GM08714 (cell line): ENCODE measurements around the gene TMEM132D.

Experiments
- H3K4me3 ChIP-seq: fragments of 200-500 bp; sonication (Bioruptor generic); 2 replicates; pipeline ENCODE4 v1.5.1; 2014; ENCODE audit warnings: mild to moderate bottlenecking, low read length, inconsistent platforms
- ZNF274 ChIP-seq: IDR thresholded peaks from 2 replicates; pipeline ENCODE4 v1.6.1; 2012; ENCODE audit warnings: mild to moderate bottlenecking, low read depth, low read length

TMEM132D gene

DNA sequence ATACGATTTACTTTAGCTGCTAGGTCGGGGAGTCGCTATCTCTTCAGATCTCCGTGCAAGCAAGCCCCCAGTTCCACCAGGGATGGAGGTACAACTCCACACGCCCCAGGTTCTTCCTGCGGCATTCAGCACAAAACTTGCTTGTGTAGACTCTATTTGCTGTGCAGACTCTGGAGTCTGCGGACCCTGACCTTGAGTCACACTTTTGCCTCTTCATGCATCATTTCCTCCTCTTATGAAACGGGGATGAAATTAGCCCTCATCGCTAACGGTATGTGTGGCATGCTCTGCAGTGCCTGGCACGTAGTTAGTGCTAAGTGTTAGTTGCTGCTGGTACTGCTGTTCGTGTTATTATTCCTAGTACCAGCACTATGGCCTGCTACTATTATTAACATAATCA, 84.4 kb downstream of the TMEM132D start:
- TF ChIP-seq ZNF274, result no peak
- H3K4me3 ChIP-seq, result no peak overlapping the region

- no peak for TF ChIP-seq ZNF274
- no peak overlapping the region for H3K4me3 ChIP-seq
Measured at GRCh38 chr12:129815846-129816245, 88.0 kb downstream of the TMEM132D start.

GRCh38 chr12:129811963-129812362, 91.9 kb downstream of the TMEM132D start:
- TF ChIP-seq ZNF274, result no peak
- no peak overlapping the region for H3K4me3 ChIP-seq

- H3K4me3 ChIP-seq, result no peak overlapping the region
- TF ChIP-seq ZNF274, result no peak
Measured at GRCh38 chr12:129807136-129807535, 96.7 kb downstream of the TMEM132D start.

DNA sequence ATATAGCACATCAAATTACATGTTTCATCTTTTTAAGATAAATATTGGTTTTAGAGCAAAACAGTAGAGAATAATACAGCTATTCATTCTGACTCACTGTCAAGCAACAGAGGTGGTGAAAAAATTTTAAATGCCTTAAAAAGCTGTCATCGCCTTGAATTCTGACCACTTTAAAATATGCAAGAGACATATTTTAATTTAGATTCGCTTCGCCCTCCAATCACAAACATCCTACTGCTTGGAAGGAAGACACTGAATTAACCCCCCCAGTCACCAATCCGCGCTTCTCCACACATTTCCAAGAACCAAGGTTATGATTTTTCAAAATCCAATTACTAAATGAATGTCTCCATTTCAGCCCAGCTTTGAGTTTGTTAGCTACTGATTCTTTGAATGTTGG, 112.4 kb downstream of the TMEM132D start:
- no peak for TF ChIP-seq ZNF274
- H3K4me3 ChIP-seq, result no peak overlapping the region

- no peak for TF ChIP-seq ZNF274
- H3K4me3 ChIP-seq, result no peak overlapping the region
Measured at GRCh38 chr12:129790930-129791329, 112.9 kb downstream of the TMEM132D start.

DNA sequence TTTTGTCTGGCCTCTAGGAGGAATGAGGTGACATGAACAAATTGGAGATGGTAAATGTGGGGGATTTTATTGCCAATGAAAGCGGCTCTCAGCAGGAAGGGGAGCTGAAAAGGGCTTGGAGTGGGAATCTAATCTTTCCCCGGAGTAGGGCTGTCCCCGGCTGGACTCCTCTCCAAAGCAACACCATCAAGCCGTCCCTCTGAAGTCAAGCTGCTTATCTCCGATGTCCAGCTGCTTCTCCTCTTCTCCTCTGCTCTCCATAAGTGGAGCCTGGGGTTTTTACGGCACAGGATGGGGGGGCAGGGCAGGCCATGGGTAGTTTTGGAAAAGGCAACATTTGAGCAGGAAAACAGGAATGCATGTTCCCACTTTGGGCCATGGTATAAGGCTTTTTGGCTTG, 113.5 kb downstream of the TMEM132D start:
- TF ChIP-seq ZNF274, result no peak
- H3K4me3 ChIP-seq, result no peak overlapping the region

- TF ChIP-seq ZNF274, result no peak
- H3K4me3 ChIP-seq, result no peak overlapping the region
Measured at GRCh38 chr12:129789921-129790320, 113.9 kb downstream of the TMEM132D start.

DNA sequence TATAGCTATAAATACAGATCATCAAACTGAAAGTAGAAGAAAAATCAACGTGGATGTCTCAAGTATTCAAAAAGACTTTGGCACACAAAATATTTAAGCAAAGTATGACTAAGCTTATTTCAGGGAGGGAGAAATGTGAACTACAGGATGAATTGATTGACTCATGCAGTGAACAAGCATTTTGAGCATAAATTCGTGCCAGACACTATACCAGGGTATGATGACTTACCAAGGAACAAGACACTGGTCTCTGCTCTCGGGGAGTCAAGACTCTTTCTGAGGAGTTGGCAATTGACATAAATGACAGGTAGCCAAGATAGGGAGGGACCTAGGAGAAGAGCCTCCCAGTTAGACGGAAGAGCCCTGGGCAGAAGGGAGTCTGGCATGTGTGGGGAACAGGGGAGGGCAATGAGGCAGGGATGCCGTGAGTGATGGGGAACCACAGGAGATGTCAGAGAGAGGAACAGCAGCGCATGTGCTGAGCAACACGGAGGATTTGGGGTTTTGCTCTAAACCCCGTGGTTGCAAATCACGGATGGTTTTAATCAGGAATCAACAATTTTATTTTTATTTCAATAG, 115.2 kb downstream of the TMEM132D start:
- H3K4me3 ChIP-seq, result no peak overlapping the region
- TF ChIP-seq ZNF274, result no peak

- TF ChIP-seq ZNF274, result no peak
- H3K4me3 ChIP-seq, result no peak overlapping the region
Measured at GRCh38 chr12:129779989-129780388, 123.8 kb downstream of the TMEM132D start.

DNA sequence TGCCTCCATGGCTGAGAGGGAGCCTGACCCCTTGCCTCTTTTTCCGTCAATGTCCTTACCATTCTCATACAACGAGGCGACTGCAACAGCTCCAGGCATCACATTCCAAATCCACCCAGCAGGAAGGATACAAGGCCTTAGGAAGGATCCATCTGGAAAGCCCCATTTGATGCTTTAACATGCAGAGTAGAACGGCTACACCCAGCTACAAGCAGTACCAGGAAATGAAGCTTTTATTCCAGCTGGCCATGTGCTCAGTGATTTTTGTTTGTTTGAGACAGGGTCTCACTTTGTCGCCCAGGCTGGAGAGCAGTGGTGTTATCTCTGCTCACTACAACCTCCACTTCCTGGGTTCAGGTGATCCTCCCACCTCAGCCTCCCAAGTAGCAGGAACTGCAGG, 124.8 kb downstream of the TMEM132D start:
- no peak for TF ChIP-seq ZNF274
- H3K4me3 ChIP-seq, result no peak overlapping the region

DNA sequence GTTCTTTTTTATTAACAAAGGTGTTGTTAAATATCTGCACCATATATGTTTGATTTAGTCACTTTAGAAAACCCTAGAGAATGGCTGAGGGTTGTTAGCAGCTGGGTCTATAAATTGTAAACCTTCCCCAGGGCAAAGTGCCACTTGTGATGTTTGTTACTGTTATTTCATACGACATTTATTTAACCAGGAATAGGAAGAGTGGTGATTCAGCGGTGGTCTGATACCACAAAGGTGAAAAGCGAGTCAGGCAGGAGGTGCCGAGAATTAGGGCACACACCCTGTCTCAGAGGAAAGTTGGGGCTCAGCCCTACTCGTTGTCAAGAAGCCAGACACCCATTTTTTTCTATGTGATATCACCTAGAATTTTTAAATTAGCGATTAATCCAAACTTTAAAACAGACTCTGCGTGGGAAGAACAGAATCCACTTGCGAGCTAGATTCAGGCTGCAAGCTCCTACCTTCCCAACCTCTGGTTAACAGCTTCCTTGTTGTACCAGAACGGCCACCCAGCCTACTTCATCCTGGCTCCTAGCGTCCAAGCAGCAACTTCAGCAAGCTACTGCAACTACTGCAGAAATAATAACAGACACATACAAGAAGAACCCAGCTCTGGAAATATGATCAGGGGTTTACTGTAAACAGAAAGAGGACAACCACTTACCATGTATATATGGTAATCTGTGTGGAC, 126.7 kb downstream of the TMEM132D start:
- no peak overlapping the region for H3K4me3 ChIP-seq
- TF ChIP-seq ZNF274, result no peak

DNA sequence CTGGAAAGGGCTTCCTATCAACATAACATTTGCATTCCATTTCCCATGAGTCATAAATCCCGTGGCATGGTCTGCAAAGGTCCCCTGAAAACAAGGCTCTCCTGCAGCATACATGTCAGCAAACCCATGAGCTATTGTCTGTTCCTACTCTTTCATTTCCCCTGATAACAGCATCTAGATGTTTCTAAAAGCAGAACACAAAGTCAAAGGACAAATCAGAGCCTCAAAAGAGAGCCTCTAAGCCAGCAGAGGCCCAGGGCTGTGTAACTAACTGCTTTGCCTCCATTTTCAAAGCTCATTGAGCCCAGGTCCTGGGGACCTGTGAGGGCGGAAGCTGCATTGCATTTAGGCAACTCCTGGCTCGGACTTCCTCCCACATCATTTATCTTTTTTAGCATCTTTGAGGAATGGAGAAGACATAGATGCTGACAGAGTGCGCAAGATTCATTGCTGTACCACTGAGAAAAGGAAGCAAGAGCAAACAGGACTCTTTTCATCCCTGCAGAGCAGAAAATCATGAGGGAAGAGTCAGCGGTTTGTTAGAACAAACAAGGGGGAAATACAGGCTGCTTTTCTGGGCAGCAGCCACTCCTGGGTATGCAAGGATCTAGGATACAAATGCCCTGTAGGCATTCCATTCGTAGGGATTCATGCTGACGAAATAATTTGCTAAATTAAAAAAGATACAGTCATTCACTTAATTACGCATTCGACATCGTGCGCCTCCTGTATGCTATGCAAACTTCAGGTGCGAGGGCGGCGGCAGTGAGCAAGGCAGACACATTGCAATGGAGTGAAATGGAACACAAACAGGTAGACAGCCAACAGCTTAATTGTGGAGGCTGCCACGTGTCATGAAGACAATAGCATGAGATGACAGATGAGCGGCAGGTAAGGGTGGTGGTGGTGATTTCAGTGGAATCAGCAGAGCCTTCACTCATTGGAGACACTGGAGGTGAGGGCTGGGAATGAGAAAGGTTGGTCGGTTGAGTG, 131.0 kb downstream of the TMEM132D start:
- H3K4me3 ChIP-seq, result no peak overlapping the region
- TF ChIP-seq ZNF274, result no peak

GRCh38 chr12:129771238-129771637, 132.6 kb downstream of the TMEM132D start:
- no peak overlapping the region for H3K4me3 ChIP-seq
- no peak for TF ChIP-seq ZNF274

- no peak overlapping the region for H3K4me3 ChIP-seq
- no peak for TF ChIP-seq ZNF274
Measured at GRCh38 chr12:129765719-129766118, 138.1 kb downstream of the TMEM132D start.
